Measurements from ENCODE around the gene RABGAP1. TPM values are rescaled to one million over a fixed set of nuclear protein-coding genes. Genes with fewer than 3 reads are reported as not detected.

The RABGAP1 gene
- total and polyA plus RNA-seq, 4 donors: 3.8 to 25.7 (median 10.5) TPM

GRCh38 chr9:123041489-123041888 is 100.7 kb downstream of the RABGAP1 start:
- DNase-seq (ENCODE audit: low spot score): no peak
- Histone ChIP-seq H3K27ac (ENCODE audit: low read depth in 1 of 2, low read length in 2 of 2) (no peak overlapping the region), H3K4me1 (ENCODE audit: control insufficient read depth in 4 of 4, insufficient read depth in 4 of 4, low read length in 3 of 4) (peaks cover 3 to 15% (median 5%) of the 10 kb centered on the region in 4 donors), H3K36me3 (ENCODE audit: control insufficient read depth in 4 of 4, insufficient read depth in 3 of 4, low read depth in 1 of 4, low read length in 3 of 4) (peaks cover 0 to 2% (median 0%) of the 10 kb centered on the region in 4 donors), H3K27me3 (ENCODE audit: control insufficient read depth in 4 of 4, insufficient read depth in 4 of 4, low read length in 3 of 4) (no peaks in the 10 kb centered on the region), H3K4me3 (ENCODE audit: low read depth in 1 of 3, low read length in 3 of 3) (no peak overlapping the region), H3K9me3 (ENCODE audit: control insufficient read depth in 4 of 4, low read length in 3 of 4) (no peaks in the 10 kb centered on the region), H3K9ac (ENCODE audit: low read depth in 1 of 2, low read length in 2 of 2) (no peak overlapping the region)
- 89% methylated on average over 2 of the region's 2 CpGs for WGBS
- TF ChIP-seq MAX (IDR thresholded peaks at IDR 0.05) (no peak), FOXA2 (IDR thresholded peaks at IDR 0.05) (no peak), ATF3 (IDR thresholded peaks at IDR 0.05) (no peak), CTCF (IDR thresholded peaks at IDR 0.05; ENCODE audit: low read depth, low read length, missing input control) (no peak), EGR1 (IDR thresholded peaks at IDR 0.05; ENCODE audit: low read depth in 2 of 2) (no peak)

GRCh38 chr9:123043081-123043939 is 102.5 kb downstream of the RABGAP1 start:
- Histone ChIP-seq H3K9me3 (ENCODE audit: control insufficient read depth in 4 of 4, low read length in 3 of 4) (no peaks in the 10 kb centered on the region), H3K27me3 (ENCODE audit: control insufficient read depth in 4 of 4, insufficient read depth in 4 of 4, low read length in 3 of 4) (no peaks in the 10 kb centered on the region), H3K4me1 (ENCODE audit: control insufficient read depth in 4 of 4, insufficient read depth in 4 of 4, low read length in 3 of 4) (peaks cover 2 to 21% (median 7%) of the 10 kb centered on the region in 4 donors), H3K4me3 (ENCODE audit: low read depth in 1 of 3, low read length in 3 of 3) (no peak overlapping the region), H3K36me3 (ENCODE audit: control insufficient read depth in 4 of 4, insufficient read depth in 3 of 4, low read depth in 1 of 4, low read length in 3 of 4) (peaks cover 0 to 2% (median 0%) of the 10 kb centered on the region in 4 donors), H3K27ac (ENCODE audit: low read depth in 1 of 2, low read length in 2 of 2) (no peak overlapping the region), H3K9ac (ENCODE audit: low read depth in 1 of 2, low read length in 2 of 2) (no peak overlapping the region)
- 92% methylated on average over 5 of the region's 5 CpGs for WGBS
- TF ChIP-seq ZBTB33 (IDR thresholded peaks at IDR 0.05) (no peak), FOXA2 (IDR thresholded peaks at IDR 0.05) (no peak), REST (IDR thresholded peaks at IDR 0.05) (no peak), RAD21 (IDR thresholded peaks at IDR 0.05) (no peak), ATF3 (IDR thresholded peaks at IDR 0.05) (no peak), NR2F2 (IDR thresholded peaks at IDR 0.05) (no peak), TAF1 (conservative IDR thresholded peaks at IDR 0.05) (no peak), GABPA (IDR thresholded peaks at IDR 0.05 in 1 of 2, conservative IDR thresholded peaks at IDR 0.05 in 1 of 2) (no peak), SP1 (IDR thresholded peaks at IDR 0.05) (no peak), MAX (IDR thresholded peaks at IDR 0.05) (no peak), EGR1 (IDR thresholded peaks at IDR 0.05; ENCODE audit: low read depth in 2 of 2) (no peak), HNF4A (conservative IDR thresholded peaks at IDR 0.05) (no peak)
- DNase-seq (ENCODE audit: low spot score): no peak
